ENCODE data around the gene TUBG2. TPM values are rescaled to one million over a fixed set of nuclear protein-coding genes. Genes with fewer than 3 reads are reported as not detected.
"Not testable (repeated sequence)": the region's sequence is repeated elsewhere in the genome, so short reads cannot be mapped to it uniquely, and the experiment has no call there.

TUBG2 gene
- total RNA-seq, 1 donor from 2014 or later: 4.8 TPM

DNA sequence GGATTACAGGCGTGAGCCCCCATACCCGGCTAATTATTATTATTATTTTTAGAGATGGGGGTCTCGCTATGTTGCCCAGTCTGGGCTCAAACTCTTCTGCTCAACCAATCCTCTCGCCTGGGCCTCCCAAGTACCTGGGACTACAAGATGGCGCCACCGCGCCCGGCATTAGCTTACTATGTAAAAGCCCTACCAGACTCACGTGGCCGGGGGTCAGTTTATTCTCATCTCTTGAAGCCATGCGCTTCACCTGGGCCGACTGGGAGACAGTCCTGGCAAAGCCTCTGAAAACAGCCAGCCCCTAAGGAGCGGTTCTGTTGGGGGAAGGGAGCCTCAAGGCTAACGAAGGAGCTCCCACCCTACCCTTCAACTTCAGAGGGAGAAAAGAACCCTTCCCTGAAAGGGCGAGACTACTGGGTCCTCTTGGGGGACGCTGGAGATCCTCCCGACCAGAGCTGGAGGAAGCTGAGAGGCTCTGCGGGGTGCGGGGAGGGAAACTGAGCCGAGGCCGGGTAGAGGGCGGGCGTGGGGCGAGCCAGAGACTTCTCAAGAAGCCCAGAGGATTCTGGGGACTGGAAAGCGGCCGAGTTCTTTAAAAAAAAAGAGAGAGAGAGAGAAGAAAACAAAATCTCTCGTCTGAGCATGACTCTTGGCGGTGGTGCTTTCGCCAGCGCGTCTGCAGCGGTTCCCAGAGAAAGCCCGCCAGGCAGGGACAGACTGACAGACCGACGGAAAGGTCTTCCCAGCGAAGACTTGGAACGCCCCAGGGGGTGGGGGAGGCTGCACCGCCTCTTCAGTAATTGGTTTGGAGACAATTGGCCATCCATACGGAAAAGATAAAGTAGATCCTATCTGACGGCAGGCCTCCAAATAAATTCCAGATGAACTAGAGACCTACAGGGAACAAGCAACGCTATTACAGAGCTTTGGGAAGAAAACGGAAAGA, 5.6 kb upstream of the TUBG2 start:
- peak in 1 of 2 donors; percentile 31 for DNase-seq (ENCODE audit: low read depth in 2 of 2)

GRCh38 chr17:42655528-42655927, 3.6 kb upstream of the TUBG2 start:
- DNase-seq (ENCODE audit: low read depth in 2 of 2): peak in 1 of 2 donors; percentile 54

DNA sequence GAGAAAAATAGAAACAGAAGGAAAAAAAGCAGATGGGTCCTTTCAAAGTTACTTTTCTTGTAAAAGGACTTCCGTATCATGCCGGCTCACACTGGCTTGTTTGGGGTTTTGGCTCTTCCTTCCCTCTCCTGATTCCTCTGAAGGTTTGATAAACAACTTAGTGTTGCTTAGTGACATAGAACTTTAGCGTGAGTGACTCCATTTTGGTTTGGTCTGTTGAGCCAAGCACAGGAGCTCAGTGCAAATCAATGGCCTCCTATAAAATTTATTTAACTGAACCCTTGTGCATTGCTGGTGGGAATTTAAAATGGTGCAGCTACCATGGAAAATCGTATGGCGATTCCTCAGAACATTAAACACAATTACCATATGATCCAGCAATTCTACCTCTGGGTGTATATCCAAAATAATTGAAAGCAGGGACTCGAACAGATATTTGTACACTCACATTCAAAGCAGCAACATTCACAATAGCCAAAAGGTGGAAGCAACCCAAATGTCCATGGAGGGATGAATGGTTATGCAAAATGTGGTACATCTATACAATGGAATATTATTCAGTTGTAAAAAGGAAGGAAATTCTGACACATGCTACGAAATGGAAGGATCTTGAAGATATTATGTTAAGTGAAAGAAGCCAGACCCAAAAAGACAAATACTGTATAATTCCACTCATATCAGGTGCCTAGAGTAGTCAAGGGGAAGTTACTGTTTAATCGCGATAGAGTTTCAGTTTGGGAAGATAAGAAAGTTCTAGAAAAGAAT, 1.1 kb upstream of the TUBG2 start:
- DNase-seq (ENCODE audit: low read depth in 2 of 2): no peak

DNA sequence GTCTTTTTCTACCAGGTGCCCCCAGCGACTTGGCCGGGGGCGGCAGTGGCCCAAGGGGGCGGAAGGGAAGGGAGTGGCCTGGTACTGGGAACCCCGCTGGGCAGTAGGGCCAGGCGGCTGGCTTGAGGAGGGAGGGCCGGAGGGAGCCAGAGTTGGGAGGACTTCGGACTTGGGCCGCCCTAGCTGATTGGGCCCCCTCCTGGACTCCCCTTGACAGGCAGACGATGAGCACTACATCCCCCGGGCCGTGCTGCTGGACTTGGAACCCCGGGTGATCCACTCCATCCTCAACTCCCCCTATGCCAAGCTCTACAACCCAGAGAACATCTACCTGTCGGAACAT, 819 bp downstream of the TUBG2 start:
- DNase-seq (ENCODE audit: low read depth in 2 of 2): not testable (repeated sequence)

DNA sequence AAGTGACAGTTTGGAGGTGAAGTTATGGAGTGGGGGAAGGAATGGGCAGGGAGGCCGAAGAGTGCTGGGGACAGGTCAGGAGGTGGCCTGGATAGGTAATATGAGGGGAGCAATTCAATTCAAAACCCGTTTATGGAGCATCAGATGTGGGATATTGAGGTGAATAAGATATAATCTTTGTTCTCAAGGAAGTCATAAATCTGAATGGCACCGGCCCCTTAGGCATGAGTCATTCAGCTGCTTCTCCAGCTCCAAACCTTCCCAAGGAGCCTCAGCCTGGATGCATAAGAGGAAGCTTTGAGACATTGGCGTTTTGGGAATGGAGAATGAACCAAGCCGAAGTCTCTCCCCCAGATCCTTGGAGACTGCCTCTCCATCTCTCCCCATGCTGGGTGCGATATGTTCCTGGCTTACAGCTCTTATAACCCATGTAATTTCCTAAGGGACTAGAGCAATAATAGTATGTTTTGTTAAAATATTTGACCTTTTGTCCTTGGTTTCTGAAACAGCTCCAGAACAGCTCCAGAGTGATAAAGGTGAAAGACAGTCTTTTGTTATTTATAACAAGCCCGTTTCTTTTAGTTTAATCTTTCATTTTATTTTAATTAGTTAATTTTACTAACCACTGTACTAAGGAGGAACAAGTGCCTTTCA, 1.7 kb downstream of the TUBG2 start:
- peak in 1 of 2 donors; percentile 81 for DNase-seq (ENCODE audit: low read depth in 2 of 2)

DNA sequence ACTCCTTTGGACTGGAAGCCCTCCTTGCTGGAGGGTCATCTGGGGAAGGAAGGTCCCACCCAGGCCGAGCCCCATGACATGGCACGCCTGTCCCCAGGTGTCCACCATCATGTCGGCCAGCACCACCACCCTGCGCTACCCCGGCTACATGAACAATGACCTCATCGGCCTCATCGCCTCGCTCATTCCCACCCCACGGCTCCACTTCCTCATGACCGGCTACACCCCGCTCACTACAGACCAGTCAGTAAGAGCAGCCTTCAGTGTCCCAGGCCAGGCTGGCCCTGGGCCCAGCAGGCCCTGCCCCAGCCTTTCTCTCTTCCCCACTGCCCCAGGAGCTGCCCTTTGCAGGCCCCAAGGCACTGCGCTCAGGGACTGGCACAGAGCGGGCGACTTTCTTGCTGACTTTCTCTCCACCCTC, 6.5 kb downstream of the TUBG2 start:
- DNase-seq (ENCODE audit: low read depth in 2 of 2): no peak

DNA sequence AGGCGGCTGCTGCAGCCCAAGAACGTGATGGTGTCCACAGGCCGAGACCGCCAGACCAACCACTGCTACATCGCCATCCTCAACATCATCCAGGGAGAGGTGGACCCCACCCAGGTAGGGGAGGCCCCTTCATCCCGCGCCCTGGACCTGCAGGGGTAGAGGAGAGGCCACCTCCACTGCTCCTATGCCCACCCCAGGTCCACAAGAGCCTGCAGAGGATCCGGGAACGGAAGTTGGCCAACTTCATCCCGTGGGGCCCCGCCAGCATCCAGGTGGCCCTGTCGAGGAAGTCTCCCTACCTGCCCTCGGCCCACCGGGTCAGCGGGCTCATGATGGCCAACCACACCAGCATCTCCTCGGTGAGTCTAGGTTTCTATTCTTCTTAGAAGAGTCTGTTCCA, 7.0 kb downstream of the TUBG2 start:
- DNase-seq (ENCODE audit: low read depth in 2 of 2): not testable (repeated sequence)

- DNase-seq (ENCODE audit: low read depth in 2 of 2): peak; percentile 32 to 72
Observed at GRCh38 chr17:42667088-42667951, 8.2 kb downstream of the TUBG2 start.

- no peak for DNase-seq (ENCODE audit: low read depth in 2 of 2)
Observed at GRCh38 chr17:42669705-42669976, 10.6 kb downstream of the TUBG2 start.

- no peak for DNase-seq (ENCODE audit: low read depth in 2 of 2)
Observed at GRCh38 chr17:42669977-42670788, 11.1 kb downstream of the TUBG2 start.

- no peak for DNase-seq (ENCODE audit: low read depth in 2 of 2)
Observed at GRCh38 chr17:42670789-42671657, 11.9 kb downstream of the TUBG2 start.

DNA sequence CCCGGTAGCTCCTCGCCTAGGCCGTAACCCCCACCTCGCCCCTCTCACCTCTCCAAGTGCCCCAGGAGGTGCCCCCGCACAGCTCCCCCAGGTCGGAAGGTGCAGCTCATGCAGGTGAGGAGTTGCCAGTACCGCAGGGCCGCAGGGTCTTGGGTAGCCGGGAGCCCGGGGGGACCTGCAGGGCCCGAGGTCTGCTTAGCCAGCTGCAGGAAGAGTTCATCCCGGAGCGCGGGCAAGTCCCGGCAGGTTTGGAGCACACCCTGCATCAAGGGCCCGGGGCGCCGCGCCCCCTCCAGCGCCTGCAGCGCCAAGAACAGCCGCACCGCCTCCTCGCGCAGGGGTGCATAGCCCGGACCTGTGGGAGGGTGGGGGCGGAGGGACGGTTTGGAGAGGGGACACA, 13.0 kb downstream of the TUBG2 start:
- DNase-seq (ENCODE audit: low read depth in 2 of 2): no peak

DNA sequence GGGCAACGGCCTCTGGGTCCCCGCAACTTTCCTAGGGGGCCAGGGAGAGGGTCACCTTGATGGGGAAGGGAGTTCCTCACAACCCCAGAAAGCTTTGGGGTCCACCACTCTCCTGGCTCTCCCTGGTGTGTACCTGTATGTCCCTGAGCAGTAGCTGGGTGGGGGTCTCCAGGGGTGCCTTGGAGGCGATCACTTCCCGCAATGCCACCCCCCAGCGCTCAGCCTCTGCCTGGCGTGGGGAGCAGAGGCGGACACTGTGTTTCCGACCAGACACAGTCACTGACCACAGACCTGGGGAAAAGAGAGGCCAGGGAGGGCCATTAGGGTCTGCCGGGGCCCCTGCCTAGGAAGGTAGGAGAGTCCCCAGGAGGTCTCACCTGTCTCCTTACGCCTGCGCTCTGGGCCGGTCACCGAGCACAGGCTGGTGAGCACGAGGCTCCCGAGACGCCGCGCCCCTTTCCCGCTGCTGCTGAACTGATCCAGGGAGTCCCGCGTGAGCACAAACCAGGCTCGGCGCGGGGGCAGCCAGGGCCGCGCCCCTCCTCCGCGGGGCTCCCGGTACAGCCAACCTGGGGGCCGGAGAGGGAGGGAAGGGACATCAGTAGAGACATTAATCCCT, 14.3 kb downstream of the TUBG2 start:
- DNase-seq (ENCODE audit: low read depth in 2 of 2): no peak

DNA sequence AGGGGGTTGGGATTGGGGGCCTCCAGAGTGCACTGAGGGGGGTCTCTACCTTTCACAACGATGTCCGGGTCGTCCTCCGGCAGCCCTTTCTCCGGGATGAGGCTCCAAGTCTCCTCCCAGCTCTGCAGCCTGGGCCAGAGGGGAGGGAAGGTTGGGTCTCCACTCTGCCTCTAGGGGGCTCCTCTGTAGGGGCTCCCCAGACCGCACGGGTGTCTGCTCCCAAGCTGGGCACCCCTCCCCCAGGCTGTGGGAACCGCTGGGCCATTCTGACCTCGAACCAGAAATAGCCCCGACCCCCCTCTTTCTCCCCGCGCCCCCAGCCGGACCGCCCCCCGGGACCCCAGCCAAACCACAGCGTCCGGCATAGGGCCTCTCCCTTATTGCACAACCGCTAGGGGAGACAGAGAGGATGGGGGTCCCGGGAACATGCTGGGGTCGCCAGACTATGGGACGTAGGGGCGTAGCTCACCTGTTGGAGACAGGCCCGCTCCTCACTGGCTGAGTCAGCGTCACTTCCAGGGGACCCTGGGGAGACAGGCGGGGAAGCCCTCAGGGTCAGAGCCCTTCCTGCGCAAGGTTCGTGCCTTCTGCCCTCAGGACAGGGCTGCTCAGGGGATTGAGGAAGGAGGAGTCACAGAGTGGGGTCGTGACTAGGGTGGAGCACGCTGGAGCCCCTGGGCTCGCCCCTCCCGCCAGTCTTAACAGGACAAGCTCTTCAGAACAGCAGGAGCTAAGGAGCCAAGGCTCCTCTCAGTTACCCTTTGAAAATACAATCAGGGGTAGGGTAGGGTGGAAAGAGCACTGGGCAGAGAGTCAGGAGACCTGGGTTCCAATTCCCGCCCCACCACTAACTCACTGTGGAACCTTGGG, 15.0 kb downstream of the TUBG2 start:
- DNase-seq (ENCODE audit: low read depth in 2 of 2): peak; percentile 62 to 63

DNA sequence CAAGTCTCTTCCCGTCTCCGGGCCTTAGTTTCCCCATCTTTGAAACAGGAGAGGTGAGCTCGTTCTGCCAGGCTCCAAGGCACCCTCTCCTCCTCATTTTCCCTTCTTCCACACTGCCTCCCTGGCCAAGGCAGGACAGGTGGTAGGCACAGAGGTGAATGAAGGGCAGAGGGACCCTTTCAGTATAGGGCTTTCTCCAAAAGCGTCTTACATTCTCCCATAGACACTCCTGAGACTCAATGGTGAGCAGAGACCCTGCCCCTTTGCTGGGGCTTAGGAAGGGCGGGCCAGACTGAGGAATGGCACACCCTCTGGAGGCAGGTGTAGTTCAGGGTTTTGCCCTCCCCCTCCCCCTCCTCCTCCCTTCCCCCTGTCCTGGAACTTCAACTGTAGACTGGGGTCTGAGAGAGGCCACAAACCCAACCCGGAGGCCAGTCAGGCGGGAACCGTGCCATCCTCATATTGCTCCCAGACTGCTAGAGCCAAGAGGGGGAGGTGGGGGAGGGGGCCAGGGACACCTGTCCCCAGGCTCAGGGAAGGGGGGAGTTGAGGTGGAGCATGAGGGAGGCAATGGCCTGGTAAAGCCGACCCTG, 15.8 kb downstream of the TUBG2 start:
- peak in 1 of 2 donors; percentile 18 for DNase-seq (ENCODE audit: low read depth in 2 of 2)

DNA sequence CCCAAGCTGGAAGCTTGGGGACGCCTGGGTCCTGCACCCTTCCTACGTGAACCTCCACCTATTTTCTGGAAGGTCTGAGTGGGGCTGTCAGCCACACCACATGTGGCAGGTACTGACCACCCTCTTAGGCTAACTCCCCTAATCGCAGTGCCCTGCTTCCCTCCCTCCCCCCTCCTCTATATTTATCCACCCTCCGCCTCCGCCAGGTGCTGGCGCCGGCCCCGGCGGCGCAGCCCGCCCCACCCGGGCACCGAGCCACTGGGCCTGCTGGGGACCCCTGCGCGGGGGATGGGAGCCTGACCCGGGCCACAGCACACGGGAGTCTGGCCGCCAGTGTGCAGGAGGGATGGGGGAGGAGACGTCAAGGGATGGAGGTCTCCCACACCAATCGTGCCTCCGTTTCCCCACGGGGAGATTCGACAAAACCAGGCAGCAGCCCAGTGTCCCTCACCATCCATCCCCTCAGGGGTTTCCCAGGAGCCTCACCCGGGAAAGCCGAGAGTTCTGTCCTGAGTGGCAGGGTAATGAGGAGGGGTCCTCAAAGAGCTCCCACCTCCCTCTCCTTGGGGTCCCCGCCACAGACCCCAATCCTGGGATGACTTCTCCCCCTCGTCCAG, 16.4 kb downstream of the TUBG2 start:
- DNase-seq (ENCODE audit: low read depth in 2 of 2): peak in 1 of 2 donors; percentile 18

- peak; percentile 61 to 65 for DNase-seq (ENCODE audit: low read depth in 2 of 2)
Observed at GRCh38 chr17:42675965-42676423, 16.9 kb downstream of the TUBG2 start.

All from lung microvascular endothelial cell (primary cell).